NCI-H2196 treated with DMSO at 0.1 percent for 48 hours (cell line): ENCODE measurements around the gene NLRC5.

Experiments
- DNase-seq: peaks from one replicate; lab custom pipeline; 2025; ENCODE audit not compliant: unreplicated experiment; lab: John Stamatoyannopoulos, UW

Gene NLRC5

DNA sequence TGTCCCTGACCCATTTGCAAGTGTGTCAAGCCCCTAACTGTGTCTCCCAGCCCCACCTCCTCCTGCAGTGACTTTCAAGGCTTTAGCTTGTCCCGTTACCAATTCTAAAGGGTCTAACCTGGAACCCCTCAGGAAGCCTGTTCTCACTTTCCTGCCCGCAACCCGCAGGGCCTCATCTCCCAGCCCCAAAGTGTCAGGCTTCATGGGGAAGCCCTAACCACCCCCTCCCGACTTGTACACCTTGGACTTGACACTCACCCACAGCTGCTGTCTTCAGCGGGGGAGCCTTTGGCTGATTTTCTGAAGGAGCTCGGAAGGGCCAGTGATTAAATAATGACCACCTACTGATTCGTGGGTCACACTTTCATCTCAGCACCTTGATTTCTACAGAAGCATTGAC is 33.1 kb downstream of the NLRC5 start:
- DNase-seq, result no peak

GRCh38 chr16:57023541-57024249 is 34.3 kb downstream of the NLRC5 start:
- DNase-seq, result no peak

GRCh38 chr16:57024894-57025680 is 35.7 kb downstream of the NLRC5 start:
- no peak for DNase-seq

DNA sequence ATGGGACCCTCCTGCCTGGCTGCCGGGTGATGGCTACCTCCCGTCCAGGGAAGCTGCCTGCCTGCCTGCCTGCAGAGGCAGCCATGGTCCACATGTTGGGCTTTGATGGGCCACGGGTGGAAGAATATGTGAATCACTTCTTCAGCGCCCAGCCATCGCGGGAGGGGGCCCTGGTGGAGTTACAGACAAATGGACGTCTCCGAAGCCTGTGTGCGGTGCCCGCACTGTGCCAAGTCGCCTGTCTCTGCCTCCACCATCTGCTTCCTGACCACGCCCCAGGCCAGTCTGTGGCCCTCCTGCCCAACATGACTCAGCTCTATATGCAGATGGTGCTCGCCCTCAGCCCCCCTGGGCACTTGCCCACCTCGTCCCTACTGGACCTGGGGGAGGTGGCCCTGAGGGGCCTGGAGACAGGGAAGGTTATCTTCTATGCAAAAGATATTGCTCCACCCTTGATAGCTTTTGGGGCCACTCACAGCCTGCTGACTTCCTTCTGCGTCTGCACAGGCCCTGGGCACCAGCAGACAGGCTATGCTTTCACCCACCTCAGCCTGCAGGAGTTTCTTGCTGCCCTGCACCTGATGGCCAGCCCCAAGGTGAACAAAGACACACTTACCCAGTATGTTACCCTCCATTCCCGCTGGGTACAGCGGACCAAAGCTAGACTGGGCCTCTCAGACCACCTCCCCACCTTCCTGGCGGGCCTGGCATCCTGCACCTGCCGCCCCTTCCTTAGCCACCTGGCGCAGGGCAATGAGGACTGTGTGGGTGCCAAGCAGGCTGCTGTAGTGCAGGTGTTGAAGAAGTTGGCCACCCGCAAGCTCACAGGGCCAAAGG is 36.8 kb downstream of the NLRC5 start:
- no peak for DNase-seq

DNA sequence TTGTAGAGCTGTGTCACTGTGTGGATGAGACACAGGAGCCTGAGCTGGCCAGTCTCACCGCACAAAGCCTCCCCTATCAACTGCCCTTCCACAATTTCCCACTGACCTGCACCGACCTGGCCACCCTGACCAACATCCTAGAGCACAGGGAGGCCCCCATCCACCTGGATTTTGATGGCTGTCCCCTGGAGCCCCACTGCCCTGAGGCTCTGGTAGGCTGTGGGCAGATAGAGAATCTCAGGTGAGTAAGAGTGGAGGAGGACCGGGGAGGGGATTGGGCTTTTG is 37.4 kb downstream of the NLRC5 start:
- DNase-seq, result no peak

DNA sequence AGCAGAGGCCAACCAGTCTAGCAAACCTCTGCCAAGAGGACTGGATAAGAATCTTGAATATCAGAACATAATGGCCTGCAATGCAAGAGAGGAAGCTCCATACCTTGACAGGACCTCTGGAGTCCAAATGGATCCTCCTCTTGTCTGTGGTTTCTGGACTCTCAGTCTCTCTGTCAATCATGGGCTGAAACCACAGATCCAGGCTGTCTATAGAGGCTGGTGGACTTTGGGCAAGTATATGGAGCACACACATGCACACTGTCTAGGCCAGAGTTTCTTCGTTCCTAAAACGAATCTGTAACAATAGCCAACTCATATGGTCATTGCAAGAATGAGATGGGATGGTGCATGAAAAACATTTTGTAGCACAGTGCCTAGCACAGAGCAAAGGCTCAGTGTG is 37.7 kb downstream of the NLRC5 start:
- DNase-seq, result no peak

DNA sequence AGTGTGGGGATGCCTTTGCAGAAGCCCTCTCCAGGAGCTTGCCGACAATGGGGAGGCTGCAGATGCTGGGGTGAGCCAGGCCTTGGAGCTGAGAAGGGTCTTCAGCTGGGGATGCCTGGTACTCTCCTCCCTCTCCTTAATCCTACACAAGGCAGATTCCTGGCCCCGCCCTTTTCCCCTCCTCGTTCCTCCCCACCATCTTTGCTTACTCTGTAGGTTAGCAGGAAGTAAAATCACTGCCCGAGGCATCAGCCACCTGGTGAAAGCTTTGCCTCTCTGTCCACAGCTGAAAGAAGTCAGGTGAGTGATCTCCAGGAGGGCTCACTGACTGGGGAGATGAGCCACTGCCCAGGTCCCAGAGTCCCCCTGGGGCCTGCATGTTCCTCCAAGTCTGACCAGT is 38.7 kb downstream of the NLRC5 start:
- no peak for DNase-seq

- DNase-seq, result no peak
These were observed 40.1 kb downstream of the NLRC5 start for GRCh38 chr16:57029161-57030160.

DNA sequence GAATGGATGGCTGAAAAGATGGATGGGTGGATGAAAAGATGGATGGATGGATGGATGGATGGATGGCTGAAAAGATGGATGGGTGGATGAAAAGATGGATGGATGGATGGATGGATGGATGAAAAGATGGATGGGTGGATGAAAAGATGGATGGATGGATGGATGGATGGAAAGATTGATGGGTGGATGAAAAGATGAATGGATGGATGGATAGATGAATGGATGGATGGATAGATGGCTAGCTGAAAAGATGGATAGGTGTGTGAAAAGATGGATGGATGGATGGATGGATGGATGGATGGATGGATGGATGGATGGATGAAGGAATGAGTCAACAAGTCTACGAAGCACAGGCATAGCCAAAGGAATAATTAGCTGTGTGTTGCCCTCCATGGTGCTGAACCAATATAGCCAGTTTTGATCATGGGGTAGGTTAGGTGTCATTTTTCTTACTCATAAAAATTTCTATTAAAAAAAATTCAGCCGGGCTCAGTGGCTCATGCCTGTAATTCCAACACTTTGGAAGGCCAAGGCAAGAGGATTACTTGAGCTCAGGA is 41.1 kb downstream of the NLRC5 start:
- DNase-seq, result no peak

DNA sequence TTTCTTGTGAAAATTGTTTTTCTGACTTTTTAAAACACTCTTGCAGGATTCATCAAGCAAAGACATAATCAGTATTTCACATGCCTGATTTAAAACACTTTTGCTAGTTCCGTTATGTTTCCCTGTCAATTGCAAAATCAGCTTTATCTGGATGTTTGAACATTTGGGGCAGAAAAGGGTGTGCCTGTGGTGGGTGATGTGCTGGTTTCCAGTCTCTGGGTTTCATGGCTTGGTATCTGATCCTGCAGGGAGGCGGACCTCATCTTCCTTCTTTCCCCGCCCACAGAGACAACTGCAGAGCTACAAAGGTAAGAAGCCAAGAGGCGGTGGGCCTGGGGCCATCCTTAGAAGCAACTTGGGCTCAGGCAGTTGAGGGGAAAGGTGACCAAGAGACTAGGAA is 41.8 kb downstream of the NLRC5 start:
- no peak for DNase-seq

- DNase-seq, result no peak
These were observed 43.0 kb downstream of the NLRC5 start for GRCh38 chr16:57032346-57032745.

- no peak for DNase-seq
These were observed 43.6 kb downstream of the NLRC5 start for GRCh38 chr16:57032931-57033330.

- DNase-seq, result no peak
These were observed 47.0 kb downstream of the NLRC5 start for GRCh38 chr16:57036315-57036714.

DNA sequence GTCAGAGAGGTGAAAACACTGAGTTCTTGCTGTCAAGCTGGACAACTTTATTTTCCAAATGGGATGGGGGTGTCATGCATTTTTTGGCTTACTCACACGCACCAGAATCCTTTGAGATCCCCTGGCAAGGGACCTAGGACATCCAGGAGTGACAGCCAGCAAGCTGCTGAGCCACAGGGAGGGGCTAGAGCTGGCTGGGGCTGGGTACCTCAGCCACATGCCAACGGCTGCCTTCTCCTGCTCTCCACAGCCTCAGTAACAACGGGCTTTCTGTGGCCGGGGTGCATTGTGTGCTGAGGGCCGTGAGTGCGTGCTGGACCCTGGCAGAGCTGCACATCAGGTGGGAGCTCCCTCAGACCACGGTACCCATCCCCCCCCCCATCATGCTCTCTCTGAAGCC is 47.6 kb downstream of the NLRC5 start:
- no peak for DNase-seq

- DNase-seq, result no peak
These were observed 48.8 kb downstream of the NLRC5 start for GRCh38 chr16:57038166-57038565.

GRCh38 chr16:57039148-57039812 is 49.9 kb downstream of the NLRC5 start:
- DNase-seq, result no peak

DNA sequence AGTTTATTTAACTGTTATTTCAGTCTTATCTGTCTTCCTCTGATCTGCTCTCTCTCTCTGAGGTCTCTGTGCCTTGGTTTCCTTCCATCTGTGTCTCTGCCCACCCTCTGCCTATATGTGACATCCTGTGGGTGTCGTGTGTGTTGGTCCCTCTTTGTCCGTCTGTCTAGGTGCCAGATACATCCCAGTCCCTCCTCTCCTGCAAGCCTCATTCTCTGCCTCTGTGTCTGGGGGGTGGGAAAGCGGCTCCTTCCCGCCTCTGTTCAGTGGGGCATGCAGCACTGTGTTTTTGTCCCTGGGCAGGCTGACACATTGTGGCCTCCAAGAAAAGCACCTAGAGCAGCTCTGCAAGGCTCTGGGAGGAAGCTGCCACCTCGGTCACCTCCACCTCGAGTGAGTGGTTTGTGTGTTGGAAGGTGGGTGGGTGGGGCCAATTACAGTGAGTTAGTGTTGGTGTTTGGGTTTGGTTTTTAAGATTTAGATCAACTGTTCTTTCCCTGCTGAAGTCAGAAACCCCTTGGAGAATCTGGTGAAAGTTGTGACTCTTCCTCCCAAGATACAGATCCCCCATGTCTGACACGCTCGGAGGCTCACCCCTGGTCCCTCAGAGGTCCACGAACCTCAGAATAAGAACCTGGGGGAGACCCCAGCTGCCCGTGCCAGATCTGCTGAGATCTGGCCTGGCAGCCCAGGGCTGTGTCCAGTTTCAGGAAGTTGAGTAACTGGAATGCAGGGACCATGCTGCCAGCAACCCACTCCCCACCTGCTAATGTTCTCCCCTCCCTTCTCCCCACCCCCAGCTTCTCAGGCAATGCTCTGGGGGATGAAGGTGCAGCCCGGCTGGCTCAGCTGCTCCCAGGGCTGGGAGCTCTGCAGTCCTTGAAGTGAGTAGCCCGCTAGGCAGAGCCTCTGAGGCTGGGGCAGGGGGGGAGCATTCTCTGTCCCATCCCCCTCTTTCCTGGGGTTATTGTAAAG is 52.1 kb downstream of the NLRC5 start:
- DNase-seq, result no peak

DNA sequence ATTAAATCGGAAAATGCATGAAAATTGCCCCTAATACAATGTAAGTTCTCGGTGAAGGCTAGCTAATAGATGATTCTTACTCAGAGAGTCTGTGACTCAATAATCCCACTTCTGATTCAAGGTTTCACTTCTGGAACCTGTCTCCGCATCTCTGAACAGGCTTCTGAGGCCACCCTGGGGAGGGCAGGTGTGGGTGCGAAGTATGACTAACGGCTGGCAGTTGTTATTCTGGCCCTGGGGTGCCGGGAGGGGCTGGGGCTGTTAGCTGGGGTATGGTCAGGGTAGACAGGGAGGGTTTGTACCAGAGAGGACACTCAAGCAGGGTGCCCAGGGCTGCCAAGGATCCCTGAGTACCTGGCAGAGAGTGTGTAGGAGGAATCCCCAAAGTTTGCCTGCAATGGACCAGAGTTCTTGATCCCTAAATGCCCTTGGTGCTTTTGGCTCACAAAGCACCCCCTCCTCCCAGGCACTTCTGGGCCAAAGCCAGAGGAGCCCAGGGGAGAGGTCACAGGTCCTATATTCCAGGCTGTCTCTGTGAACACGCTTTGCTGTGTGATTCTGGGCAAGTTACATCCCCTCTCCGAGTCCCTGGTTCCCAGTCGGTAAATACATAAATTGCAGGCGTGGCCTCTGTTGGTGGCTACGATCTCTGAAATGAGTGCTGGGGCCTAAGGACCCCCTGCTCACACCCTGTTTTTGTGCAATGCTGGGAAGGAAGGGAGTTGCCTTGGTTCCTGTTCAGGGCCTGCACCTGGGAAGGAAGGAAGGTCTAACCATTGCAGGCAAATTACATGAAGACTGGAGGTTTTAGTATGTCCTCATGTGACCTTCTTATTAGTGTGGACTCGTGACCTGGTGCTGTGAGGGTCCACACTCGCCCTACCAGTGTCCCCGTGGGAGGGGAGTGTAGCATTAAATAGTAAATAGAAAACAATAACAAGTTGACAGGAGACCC is 53.1 kb downstream of the NLRC5 start:
- DNase-seq, result no peak
